KBM-7 (cell line): Measurements from ENCODE around the gene HNRNPUL2.

ENCODE experiments used
- DNase-seq: peaks from one replicate; pipeline ENCODE4 v3.0.0-alpha.2; 2015
- in situ Hi-C: fragments of 300-500 bp; cut with MboI; formaldehyde crosslinking; loops from 2 replicates; pipeline ENCODE4 v1.14.3; 2020; ENCODE audit warnings: low sequenced_read_pairs, low pct_unique_long_range_greater_than_20kb, mixed read lengths

HNRNPUL2 gene

GRCh38 chr11:62728171-62728988 lies 1.1 kb upstream of the HNRNPUL2 start, which contains the start of gene TTC9C:
Gene TTC9C (plus strand): TSS chr11:62728486. CDS start chr11:62728849, 363 bp downstream.
- peak; percentile 93 for DNase-seq
- in situ Hi-C loops = no loop called here

GRCh38 chr11:62727872-62728170 lies 564 bp upstream of the HNRNPUL2 start:
- DNase-seq = peak; percentile 99
- in situ Hi-C loops = no loop called here

DNA sequence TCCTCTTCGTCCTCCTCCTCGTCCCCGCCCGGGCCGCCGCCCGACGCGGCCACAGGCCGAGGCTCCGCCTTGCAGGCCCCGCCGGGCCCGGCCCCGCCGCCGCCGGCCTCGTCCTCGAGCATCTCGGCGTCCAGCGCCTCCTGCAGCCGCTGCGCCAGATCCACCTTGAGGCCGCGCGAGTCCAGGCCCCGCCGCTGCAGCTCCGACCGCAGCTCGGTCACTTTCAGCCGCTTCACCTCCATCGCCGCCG lies 417 bp downstream of the HNRNPUL2 start:
- DNase-seq = no peak
- in situ Hi-C loops = no loop called here

DNA sequence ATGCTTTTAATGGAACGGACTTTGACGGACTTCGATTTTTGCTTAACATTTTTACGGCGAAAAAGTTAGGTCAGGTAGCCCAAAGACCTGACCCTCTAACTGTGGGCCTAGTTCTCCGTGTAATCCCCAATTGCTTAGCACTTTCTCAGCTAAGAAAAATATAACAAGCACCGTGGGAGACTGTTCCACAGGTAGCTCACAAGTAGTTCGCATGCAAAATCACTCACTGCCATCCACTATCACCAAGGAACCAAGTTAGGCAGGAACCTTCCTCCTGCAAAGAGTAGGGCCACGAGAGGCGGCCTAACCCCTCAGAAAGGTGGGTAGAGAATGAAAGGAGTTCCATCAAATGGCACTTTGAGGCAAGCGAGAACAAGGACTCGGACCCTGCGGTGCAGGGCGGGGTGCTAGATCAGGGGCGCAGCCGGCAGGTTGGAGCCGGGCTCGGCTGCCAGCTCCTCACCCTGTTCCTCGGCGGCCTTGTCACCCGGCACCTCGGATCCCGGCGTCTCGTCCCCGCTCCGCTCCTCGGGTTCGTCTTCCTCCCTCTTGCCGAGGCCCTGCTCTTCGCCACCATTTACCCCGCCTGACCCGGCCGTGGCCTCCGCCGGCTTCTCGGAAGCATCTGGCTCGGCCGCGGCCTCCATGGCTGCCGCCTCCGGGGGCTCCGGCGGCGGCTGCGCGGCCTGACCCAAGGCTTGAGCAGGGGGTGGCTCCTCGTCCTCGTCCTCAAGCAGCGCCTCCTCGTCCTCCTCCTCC lies 922 bp downstream of the HNRNPUL2 start:
- in situ Hi-C loops = no loop called here
- DNase-seq = peak; percentile 14

DNA sequence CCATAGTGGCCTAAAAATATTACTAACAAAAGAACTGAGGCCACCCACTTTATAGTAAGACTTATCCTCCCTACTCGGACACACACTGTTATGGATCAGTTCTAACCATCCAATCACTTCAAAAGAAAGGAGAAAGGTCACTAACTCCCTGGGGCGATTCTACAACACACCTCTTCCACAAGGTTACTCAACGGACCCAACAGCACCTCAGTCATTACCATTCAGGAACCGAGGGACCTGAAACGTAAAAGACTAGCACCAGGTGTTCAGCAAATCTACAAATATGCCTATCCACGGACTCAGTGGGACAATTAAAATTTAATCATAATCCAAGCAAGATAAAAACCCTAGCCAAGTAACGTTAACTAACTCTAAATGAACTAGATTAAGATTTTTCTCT lies 1.6 kb downstream of the HNRNPUL2 start:
- in situ Hi-C loops = no loop called here
- DNase-seq = peak; percentile 5

GRCh38 chr11:62724171-62724570 lies 3.1 kb downstream of the HNRNPUL2 start:
- in situ Hi-C loops = no loop called here
- DNase-seq = no peak

DNA sequence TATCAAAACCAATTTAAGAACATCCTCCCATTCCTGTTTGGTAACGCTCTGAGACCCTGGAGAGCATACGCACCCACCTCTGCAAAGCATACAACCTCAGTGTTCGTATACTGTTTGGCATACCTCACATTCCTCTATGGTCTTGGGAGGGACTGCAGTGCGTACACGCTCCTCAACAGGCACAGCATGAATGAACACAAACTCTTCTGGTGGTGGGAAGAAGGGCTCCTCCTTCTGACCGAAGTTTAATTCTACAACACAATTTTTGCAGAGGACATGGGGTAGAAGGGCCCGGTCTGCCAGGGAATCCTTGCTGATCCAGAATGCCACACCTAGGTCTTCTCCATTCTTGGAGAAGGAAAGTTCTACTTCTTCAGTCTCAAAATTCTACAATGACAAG lies 5.3 kb downstream of the HNRNPUL2 start:
- in situ Hi-C loops = no loop called here
- DNase-seq = peak; percentile 49

GRCh38 chr11:62719302-62719978 lies 7.8 kb downstream of the HNRNPUL2 start:
- in situ Hi-C loops = no loop called here
- DNase-seq = no peak

- no peak for DNase-seq
- in situ Hi-C loops = no loop called here
Observed at GRCh38 chr11:62716816-62717215, 10.4 kb downstream of the HNRNPUL2 start.

DNA sequence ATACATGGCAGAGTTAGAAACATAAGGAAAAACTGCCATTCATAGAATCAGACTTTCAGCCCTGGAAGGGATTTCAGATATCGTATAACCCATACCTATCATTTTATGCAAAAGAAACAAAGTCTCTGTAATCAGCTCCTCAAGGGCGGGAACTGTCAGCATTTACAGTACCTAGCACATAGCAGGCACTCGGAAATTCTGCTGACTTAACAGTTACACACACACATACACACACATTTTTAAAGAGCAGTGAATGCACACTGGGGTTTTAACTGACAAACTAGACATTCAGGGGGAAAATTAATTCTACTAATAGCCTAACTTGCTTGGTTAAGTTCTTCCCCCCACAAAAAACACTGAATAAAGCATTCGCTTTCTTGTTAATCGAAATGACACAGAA lies 11.1 kb downstream of the HNRNPUL2 start:
- DNase-seq = no peak
- in situ Hi-C loops = no loop called here

- DNase-seq = no peak
- in situ Hi-C loops = no loop called here
Observed at GRCh38 chr11:62715150-62716130, 11.8 kb downstream of the HNRNPUL2 start.

DNA sequence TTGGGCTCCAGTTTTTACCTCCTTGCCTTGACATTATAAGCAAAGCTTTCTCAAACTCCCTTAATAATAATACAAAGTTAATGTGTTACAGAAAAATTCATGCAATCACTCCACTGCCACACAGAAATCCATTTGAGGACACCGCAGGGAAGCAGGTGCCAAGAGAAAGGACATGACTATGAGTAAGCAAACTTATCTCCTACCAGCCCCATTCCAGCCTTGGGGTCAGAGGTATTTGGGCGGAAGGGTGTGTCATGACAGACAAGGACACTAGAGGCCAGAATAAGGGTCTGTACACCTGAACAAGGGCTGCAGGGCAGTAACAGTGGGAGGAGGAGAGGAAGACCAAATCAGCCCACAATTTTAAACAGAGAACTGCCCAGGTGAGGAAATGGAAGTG lies 13.9 kb downstream of the HNRNPUL2 start:
- in situ Hi-C loops = no loop called here
- DNase-seq = no peak

DNA sequence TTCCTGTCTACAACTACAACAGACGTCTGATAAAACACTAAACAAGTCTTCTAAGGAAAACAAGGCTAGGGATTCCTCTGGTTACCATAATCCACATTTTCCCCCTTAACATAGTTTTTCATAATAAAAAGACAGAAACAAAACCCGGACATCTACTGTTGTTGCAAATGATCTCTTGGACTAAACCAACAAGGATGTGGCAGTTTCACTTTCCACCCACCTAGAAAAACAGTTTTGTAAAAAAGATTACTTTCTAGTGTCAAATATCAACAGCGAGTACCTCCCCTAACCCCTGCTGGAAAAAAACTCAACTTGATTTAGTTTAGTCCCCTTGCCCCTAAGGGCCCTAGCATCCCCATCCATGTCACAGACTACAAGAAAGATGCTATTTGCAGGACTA lies 14.4 kb downstream of the HNRNPUL2 start:
- in situ Hi-C loops = no loop called here
- DNase-seq = no peak

DNA sequence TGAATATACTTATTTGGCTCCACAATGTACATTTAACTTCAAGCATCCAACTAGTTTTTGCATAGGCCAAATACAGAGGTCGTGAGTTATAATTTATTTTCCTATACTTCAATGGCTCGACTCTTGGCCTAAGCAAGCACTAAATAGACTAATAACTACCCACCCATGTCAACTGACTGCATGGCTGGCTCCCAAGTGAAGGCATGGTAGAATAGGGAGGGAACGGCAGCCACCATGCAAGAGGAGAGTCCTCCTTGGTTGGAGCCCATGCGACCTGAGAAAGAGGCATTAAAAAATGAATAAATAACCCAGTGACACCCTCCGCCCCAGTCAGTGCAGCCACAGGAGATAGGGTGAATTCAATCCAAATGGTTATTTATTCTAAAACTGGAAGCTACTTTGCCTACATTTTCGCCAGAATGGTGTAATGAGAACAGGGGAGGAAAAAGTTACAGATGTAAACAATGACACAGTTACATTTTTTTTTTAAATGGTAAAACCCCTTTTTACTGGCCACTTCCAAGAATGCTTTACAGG lies 14.9 kb downstream of the HNRNPUL2 start:
- DNase-seq = no peak
- in situ Hi-C loops = no loop called here

GRCh38 chr11:62710001-62710345 lies 17.3 kb downstream of the HNRNPUL2 start:
- DNase-seq = no peak

GRCh38 chr11:62709247-62710000 lies 17.8 kb downstream of the HNRNPUL2 start:
- in situ Hi-C loops = no loop called here
- no peak for DNase-seq

More at GRCh38 chr11:62710001-62710345, 17.3 kb downstream of the HNRNPUL2 start:
- in situ Hi-C loops = no loop called here

DNA sequence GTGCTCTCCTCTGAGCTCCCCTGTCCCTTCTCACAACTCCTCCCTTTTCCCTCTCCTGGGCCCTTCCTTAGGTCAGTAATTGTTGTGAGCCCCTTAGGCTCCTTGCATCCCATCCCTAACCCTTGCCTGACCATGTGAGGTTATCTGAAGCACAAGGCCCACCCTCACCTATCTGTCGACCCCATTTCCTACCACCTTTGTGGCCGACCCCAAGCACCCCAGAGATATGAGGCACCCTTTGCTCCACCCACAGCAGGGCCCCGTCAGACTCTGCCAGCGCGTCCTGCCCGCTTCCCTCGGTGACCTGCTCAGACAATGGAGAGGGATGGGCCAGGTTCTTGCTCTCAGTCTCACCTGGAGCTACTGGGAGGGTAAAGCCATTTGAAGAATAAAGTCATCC lies 18.5 kb downstream of the HNRNPUL2 start:
- no peak for DNase-seq
- in situ Hi-C loops = no loop called here

- DNase-seq = no peak
- in situ Hi-C loops = no loop called here
Observed at GRCh38 chr11:62708392-62708791, 18.9 kb downstream of the HNRNPUL2 start.
